NCI-H1105 (cell line): Measurements from ENCODE around the gene CORO2B.

Experiments
- DNase-seq: peaks from one replicate; lab custom pipeline; 2025; lab: John Stamatoyannopoulos, UW

Gene CORO2B

DNA sequence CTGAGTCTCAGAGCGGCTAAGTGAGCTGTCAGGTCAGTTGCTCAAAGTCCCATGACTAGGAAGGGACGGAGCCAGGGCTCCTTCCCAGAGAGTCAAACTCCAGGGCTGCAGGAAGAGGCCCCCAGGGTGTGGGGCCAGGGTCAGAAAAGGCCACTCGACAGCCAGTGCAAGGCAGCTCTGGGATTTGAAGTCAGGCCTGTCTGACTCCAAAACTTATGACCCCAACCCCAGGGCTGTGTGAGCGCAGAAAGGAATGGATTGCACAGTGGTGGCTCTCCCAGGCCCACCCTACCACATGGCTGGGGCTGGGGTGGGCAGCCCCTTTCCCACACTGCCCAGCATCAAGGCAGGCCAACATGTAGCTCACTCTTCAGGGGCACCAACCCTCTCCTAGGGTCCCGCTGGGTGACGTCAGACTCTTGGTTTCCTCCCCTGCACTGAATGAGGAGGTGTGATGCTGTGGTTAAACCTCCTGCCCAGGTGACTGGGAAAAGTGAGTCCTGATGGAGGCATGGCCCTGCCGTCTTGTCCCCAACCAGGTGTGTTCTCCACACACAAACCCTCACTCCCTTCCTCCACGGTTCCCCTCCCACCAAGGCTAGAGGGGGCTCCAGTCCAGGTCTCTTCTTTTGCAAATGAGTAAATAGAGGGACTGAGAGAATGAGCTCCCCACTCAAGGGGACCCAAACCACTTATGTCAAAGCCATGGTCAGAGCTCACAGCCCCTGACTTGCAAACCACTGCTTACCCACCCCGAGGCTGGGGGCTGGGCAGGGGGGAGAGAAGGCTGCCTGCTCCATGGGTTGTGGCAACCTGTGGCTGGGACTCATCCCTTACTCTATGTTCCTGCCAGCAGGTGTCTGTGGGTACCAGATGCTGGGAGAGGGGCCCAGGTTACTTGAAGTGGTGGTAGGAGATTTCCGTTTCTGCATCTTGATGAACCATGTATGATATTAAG is 23.8 kb upstream of the CORO2B start:
- DNase-seq: no peak

DNA sequence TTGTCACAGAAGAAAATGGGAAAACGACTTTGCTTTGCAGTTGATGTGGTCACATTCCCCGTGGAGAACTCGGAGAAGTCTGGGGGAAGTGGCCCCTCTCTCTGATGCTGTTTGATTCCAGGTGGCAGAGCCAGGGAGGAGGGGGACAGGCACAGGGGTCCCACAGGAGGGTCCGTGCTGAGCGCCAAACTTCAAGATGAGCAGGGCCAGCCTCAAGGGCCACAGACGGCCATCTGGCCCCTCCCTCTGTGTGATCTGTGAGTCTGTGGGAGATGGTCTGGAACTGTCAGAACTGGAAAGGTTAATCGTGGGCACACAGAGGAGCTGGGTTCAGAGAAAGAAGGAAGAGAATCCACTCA is 23.1 kb upstream of the CORO2B start:
- no peak for DNase-seq

DNA sequence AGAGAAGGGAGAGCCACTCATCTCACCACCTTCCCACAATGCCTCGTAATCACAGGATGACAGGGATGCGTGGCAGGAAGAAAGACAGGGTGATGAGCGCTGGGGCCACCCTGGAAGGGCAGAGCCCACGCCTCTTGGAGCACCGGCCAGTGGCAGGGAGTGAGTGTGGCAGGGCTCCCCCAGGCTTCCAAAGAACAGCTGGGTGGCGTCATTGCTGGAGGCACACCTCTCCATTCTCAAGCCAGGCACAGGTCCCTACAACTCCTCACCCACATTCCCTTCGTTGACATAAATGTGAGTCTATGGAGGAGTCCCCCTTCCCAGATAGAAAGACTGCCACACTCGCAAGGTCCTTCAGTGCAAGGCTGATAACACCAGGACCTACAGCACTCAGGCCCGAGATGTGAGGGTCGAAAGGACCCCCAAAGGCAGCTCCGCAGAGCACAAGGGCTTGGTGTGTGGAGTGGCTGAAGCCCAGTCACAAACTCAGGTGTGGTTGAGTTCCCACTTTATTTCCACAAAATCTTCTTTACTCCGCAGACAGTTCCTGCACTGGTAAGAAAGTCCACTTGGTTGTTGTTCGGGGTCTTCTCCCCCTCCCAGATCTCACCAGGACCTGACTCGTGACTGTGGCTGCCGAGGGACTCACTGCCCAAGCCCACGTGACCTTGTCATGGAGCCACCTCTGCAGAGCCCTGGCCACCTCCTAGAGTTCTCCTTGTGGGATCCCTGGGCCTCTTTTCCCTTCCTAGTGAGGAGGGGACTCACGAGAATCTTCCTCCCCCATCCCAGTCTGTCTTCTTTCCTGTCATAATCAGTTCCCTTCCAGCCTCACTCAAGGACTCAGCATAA is 22.4 kb upstream of the CORO2B start:
- no peak for DNase-seq

DNA sequence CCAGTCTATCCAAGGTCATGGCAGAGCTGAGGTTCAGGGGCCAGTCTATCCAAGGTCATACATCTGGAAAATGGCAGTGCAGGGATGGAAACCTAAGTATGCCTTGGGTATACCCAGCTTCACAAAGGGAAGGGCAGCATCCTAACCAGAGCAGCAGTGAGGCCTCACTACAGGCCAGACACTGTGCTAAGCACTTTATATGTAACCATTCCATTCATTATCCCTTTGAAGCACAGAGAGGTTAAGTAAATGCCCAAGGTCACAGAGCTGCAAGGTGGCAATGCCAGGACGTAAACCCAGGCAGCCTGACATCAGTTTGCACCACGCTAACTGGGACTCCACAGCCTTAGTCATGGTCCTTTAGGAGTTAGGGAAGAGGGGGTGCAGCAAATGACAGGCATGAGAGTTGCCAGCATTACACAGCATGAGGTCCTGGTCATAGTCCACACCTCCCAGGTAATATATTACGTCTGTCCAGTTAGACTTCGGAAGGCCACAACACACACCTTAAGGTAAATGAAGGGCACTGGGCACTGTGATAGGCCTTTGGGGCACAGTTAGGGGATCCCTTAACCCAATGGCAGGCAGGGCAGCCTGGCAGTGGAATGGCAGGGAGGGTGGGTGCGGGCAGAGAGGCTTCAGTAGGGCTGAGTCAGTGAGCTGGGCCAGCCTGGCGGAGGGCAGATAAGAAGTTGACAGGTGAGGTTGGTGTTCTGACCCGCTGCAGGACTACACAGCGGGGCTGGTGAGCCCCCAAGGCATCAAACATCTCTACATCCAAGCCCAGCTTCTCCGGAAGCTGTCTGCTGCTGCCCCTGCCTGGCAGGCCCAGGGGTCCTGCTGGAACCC is 21.1 kb upstream of the CORO2B start:
- no peak for DNase-seq

DNA sequence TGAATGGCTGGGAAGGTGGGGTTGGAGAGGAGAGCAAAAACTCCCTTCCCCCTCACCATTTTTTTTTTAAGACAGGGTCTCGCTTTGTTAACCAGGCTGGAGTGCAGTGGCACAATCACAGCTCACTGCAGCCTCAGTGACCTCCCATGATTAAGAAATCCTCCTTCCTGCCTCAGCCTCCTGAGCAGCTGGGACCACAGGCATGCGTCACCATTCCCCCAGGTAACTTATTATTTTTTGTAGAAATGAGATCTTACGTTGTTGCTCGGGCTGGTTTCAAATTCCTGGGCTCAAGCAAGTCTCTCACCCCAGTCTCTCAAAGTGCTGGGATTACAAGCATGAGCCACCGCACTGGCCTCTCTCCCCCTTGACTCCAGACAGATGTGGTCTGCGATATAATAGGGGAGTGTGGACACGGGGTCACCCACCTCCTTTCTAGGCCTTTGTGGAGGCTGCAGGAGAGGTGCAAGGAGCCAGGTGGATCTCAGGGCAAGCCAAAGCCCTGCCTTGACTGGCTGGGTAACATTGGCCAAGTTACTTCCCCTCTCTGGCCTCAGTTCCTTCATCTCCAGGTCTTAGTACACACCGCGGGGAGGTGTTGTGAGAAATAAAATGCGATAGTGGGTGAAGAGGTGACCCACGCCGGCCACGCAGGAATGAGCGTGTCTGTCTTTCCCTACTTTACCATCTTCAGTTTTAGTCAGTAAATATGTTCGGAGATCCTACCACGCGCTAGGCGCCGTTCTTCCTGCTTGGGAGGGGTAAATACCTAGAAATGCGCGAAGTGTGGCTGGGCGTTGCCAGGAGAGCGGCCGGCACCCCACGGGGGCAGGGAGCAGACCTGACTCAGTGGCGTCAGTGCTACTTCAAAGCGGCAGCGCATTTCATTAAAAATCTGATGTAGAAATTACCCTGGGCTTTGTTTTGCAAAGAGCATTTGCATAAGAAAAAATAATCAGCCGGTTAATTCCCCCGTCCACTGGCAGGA is 20.2 kb upstream of the CORO2B start:
- DNase-seq: no peak

DNA sequence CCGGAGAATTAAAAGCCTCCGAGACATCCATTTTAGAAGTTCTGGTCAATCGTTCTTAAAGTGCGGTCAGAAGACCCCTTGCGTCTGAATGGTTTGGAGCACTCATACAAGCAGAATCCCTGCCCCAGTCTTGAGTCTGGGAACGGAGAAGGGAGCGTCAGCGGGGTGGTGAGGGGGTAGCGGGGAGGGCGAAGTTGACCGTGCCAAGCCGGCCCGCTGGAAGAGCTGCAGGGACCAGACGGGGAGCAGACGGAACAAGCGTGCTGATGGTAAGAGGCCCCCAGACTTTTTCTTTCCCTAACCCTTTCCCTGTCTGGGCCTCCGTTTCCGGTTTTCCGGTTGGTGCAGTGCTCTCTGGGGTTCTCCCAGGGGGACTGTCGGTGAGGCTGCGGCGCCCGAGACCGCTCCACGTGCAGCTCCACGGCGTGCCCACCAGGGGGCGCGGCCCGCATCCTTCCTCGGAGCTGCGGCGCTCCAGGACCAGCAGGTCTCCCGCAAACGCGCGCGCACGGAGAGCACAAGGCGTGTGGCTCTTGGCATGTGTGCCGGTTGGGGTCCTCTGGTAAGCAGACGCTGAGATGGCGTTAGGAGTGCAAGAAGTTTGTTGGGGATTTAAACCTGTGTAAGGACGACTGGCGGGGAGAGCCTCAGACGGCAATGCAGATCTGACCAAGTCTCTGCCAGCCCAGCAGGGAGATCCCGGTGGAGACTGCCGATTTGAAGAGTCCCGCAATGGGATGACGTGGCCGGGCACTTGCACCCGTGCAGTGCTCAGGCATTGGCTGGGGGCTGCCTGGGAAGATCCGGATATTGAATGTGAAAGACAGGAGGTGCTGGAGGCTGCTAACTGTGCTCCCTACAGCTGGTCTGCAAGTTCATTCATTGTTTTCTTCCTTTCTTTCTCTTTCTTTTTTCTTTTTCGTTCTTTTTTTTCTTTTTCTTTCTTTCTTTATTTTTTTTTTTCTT is 19.2 kb upstream of the CORO2B start:
- DNase-seq: peak; percentile 82

DNA sequence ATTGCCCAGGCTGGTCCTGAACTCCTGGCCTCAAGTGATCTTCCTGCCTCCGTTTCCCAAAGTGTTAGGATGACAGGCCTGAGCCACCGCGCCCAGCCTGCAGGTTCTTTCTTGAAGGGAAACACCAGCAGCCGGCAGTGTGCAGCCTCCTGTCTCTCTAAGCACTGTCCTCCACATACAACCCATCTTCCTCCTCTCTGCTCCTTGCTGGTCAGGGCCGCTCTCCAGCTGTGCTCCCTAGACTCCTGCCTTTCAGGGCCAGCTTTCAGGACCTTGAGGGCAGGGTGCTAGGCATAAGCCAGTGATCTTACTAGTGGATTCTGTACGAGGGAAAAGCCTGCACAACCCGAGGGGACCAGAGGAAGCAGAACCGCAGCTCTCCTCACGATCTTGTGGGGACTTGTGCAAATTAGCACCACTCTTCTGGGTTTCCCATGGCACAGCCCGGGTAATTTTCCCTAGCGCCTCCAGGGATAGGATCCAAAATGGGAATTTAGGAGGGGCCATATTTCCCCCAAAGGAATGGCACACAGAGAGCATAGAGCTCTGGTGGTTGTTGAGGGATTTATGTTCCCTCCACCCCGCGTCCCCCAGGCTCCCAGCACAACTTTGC is 18.2 kb upstream of the CORO2B start:
- no peak for DNase-seq

DNA sequence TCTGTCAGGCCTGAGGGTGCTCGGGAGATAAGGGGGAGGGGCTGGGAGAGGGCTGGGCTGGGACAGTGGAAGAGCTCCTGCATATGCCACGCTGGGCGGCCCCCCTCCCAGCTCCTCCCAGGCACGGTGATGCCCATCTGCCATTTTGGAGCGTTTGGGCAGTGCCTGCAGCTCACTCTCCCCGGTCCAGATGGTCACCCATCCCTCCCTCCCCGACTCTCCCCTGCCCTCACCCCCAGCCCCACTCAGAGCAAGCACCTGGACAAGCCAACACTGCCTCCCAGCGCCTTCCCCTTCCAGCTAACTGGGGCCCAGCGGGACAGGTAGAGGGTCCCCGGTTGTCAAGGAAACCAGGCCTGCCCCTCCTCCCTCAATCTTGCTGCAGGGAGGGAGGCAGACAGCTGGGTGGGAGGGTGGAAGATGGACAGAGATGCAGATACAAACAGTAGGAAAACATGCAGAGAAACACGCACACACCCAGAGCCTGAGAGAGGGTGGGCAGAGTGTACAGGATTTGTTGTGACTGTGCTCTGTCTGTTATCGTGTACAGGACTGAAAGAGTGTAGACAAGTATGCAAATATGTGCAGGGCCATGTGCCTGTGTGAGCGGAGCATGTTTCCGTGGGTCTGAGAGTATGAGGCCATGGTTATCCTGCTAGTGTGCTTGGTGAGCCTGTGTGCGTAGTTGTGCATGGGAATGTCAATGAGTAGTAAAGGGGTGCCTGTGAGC is 17.5 kb upstream of the CORO2B start:
- no peak for DNase-seq

DNA sequence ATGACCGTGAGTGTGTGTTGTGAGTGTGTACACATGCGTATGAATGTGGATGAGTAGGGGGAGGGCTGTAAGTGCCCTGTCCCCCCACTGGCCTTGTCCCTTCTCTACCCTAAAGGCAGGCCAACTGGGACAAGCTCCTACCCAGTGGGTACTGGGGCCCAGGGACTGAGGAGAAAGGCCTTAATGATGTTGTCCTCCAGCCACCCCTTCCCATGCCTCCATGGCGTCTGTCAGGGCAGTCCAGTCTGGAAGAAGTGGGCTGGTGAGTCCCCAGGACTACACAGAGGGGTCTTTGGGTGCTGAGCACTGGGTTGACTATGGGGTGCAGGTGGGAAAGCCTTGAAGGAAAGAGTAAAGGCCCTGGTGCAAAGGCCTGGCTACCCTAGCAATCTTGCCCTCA is 16.9 kb upstream of the CORO2B start:
- DNase-seq: no peak

DNA sequence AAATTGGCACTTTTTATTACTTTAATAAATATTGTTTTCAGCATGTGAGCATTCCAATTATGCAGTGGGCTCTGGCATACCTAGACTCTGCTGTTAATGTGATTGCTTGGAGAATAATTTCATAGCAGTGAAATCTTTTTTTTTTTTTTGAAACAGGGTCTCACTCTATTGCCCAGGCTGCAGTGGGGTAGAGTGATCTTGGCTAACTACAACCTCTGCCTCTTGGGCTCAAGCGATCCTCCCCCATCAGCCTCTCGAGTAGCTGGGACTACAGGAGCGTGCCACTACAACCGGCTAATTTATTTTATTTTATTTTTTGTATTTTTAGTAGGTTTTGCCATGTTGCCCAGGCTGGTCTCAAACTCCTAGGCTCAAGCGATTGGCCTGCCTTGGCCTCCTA is 14.6 kb upstream of the CORO2B start:
- DNase-seq: no peak

DNA sequence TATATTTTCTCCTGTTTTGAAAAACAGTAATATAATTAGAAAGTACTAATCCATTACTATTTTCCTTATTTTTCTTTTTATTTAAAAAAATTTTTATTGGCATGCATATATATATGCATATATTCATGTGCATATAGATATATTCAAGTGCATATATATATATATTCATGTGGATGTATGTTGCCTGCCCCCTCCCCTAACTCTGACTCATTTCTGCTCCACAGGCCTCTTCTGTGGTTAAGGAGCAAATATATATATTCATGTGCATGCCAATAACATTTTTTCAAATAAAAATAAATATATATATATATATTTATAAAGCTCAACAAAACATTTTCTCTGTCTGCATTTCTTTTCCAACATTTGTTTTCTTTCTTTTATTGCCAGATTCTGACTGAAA is 13.6 kb upstream of the CORO2B start:
- no peak for DNase-seq

DNA sequence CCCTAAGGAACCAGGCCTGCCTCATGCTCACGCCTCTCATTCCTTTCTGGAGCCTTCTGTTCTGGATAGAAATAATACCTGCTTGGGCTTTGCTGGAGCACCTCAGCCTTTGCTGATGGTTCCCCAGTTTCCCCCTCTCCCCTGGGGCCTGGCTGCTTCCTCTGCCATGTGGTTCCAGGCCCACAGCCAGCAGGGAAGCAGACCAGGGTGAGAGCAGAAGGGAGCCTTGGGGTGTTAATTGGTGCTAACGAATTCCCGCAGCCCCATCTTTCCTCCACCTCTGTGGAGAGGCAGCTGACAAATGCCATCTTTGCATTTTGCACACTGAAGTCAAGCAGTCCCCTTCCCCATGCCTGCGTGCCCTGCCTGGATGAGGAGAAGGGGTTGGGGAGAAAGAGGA is 13.1 kb upstream of the CORO2B start:
- DNase-seq: no peak

DNA sequence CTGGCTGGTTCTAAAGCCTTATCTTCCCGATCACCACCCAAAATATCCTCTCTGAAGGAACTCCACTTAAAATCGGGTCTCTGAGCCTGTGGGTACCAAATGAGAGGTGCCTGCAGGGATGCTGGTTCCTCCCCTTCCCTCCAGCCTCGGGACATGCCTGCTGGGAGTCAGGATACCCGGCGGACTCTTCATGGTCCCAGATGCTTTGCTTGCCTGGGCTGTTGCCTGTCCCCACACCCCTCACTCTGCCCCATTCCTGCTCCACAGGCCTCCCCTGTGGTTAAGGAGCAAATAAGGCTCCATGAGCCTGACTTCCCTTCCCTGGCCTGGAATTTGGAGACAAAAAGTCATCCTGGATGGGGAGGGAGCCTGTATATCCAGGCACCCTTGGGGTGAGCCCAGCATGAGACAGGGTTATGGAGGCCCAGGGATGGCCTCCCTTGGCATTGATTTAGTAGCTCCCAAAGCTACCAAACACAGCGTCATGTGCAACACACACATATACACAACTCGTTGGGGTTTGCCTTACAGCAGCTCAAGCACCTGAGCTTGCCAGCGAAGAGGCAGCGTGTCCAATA is 12.3 kb upstream of the CORO2B start:
- no peak for DNase-seq

DNA sequence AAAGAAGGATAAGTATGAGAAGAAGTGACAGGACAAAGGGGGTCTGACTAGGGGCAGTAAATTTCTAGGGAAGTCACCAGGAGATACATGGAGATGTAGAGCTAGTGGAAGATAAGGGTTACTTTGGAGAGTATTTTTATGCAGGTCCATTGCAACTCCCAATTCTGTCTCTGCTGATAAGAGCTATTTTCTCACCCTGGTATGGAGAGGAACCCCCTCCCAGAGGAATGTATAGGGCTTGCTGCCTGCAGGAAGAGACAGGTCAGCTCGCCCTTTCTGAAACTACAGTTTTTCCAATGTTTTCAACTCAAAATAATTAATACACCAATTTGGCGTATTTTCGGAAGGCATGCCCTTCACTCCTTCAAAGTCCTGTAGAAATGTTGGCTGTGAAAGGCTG is 11.4 kb upstream of the CORO2B start:
- no peak for DNase-seq

DNA sequence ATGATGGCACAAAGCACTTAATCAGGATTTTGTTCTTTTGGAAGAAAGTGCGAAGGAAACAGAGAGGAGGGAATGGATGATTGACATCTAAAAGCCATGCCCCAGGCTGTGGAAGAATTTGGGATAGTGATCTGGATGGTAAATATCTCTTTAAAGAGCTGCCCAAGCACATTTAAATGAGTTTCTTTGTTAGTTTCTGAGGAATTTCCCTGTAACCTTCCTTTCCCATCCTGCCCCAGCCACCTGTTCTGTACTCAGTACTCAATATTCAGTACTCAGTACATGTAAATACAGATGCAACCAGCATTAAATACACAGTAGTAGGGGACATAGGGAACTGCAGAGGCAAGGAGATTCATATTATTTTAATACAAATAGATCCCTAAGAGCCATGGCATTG is 7.8 kb upstream of the CORO2B start:
- no peak for DNase-seq

DNA sequence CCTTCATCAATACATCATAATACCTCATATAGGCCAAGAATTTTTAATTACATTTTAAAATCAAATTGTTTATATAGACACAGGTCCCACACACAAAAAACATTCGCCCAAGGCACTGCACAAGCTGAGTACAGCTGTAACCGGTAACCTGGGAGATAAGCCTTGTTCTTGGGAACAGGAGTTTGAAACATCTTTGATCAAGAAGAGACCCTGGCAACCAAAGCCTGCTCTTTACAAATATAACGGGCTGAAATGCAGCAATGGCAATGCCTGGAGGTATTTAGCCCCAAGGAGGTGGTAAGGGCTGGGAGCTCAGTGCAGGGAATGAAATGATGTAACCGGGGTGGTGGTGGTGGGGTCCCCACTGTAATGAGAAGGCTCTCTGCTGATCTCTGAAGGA is 7.2 kb upstream of the CORO2B start:
- DNase-seq: no peak

DNA sequence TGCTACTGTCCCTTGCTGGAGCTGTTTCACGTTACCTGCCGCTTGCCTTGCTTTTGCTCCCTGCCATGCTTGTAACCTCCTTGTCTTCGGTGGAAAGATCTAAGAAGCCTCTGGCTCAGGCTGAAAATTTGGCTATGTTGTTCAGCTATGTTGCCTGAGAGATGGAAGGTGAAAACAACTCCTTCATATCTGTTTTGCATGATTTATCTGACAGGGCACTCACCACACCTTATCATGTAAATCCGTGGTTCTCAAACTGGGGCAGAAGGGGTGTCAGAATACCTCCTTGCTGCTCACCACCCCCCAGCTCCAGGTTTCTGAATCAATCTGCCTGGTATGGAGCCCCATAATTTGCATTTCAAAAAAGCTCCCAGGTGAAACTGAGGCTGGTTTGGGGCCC is 6.5 kb upstream of the CORO2B start:
- DNase-seq: no peak

DNA sequence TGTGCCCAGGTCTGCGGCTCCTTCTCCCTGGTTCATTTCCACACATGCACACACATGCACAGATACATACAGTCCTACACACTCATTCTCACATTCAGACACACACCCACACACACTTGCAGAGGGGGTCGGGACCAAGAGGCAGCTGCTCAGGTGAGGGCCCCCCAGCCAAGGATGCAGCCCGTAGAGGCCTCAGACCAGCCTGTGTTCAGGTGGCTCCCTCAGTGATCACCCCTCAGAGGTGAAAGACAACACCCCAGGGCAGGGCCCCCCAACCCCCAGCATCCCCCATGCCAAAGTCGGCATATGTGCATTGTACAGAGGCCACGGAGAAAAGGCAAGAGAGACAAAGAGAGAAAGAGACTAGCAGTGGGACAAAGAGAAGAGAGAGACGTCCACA is 5.9 kb upstream of the CORO2B start:
- DNase-seq: no peak
